CD4-positive, alpha-beta T cell (primary cell): ENCODE measurements around the gene TNK1. TPM values are rescaled to one million over a fixed set of nuclear protein-coding genes. Genes with fewer than 3 reads are reported as not detected.

ENCODE experiments used
- ATAC-seq: fragments of 200-7000 bp; cut with Tn5 transposase; one replicate; pipeline ENCODE4 v1.10.0; 2022; ENCODE audit warnings: mild to moderate bottlenecking; ENCODE audit not compliant: poor library complexity
- CTCF ChIA-PET: fragments of 350-600 bp; sonication (Branson Sonifier 250); formaldehyde crosslinking; loops from one replicate; lab custom pipeline; 2021; ENCODE audit warnings: antibody characterized with exemption, inconsistent platforms; lab: Charles Lee
- POLR2A ChIA-PET: fragments of 350-600 bp; sonication (Branson Sonifier 250); formaldehyde crosslinking; loops from one replicate; lab custom pipeline; 2021; ENCODE audit warnings: antibody characterized with exemption, inconsistent platforms; lab: Charles Lee
- DNase-seq, 14 experiments: peaks; one replicate each; pipeline ENCODE4 v3.0.0-alpha.2; 2013 to 2020; ENCODE audit warnings: mixed read lengths in 2 of 14
- H3K27ac ChIP-seq, 2 donors: one replicate each; pipeline versions ENCODE4 v1.5.1 to v1.7.0; 2013; ENCODE audit warnings: low read length in 2 of 2, low read depth in 1 of 2, mild to moderate bottlenecking in 1 of 2
- H3K27me3 ChIP-seq, 2 experiments: 1 replicate in 1 of 2; 2 replicates in 1 of 2; pipeline versions ENCODE4 v1.6.1 to v1.7.0; 2013; ENCODE audit warnings: low read length in 2 of 2, control low read depth in 1 of 2, mild to moderate bottlenecking in 1 of 2, moderate library complexity in 1 of 2; ENCODE audit not compliant: insufficient read depth in 2 of 2, control insufficient read depth in 1 of 2
- H3K36me3 ChIP-seq: one replicate; pipeline ENCODE4 v1.6.1; 2013; ENCODE audit warnings: low read length, control low read depth; ENCODE audit not compliant: insufficient read depth
- H3K4me1 ChIP-seq: one replicate; pipeline ENCODE4 v1.6.1; 2013; ENCODE audit warnings: low read length, control low read depth; ENCODE audit not compliant: insufficient read depth
- H3K4me3 ChIP-seq: one replicate; pipeline ENCODE4 v1.5.1; 2013; ENCODE audit warnings: mild to moderate bottlenecking, low read length, moderate library complexity
- H3K9me3 ChIP-seq, 2 experiments: 1 replicate in 1 of 2; 2 replicates in 1 of 2; pipeline versions ENCODE4 v1.6.1 to v1.7.0; 2013; ENCODE audit warnings: low read length in 2 of 2, mild to moderate bottlenecking in 2 of 2, control low read depth in 1 of 2, moderate library complexity in 1 of 2; ENCODE audit not compliant: control insufficient read depth in 1 of 2, insufficient read depth in 1 of 2
- H3K27ac Mint-ChIP-seq: one replicate; pipeline ENCODE4 v1.8.0; 2020; ENCODE audit warnings: mixed read lengths
- H3K27me3 Mint-ChIP-seq: one replicate; pipeline ENCODE4 v1.8.0; 2021; ENCODE audit warnings: mixed read lengths
- H3K36me3 Mint-ChIP-seq: one replicate; pipeline ENCODE4 v1.8.0; 2021; ENCODE audit warnings: low read depth, mixed read lengths
- H3K4me1 Mint-ChIP-seq: one replicate; pipeline ENCODE4 v1.8.0; 2021; ENCODE audit warnings: low read depth, mixed read lengths
- H3K4me3 Mint-ChIP-seq: one replicate; pipeline ENCODE4 v1.8.0; 2020; ENCODE audit warnings: mild to moderate bottlenecking, mixed read lengths
- H3K9me3 Mint-ChIP-seq: one replicate; pipeline ENCODE4 v1.8.0; 2020; ENCODE audit warnings: mixed read lengths
- CTCF ChIP-seq: fragments of 200-600 bp; IDR thresholded peaks from one replicate; pipeline ENCODE4 v1.8.0; 2022; ENCODE audit warnings: antibody characterized with exemption, mild to moderate bottlenecking
- intact Hi-C, 2 experiments: fragments of 100-400 bp; cut with DNase I in 1 of 2; cut with micrococcal nuclease in 1 of 2; formaldehyde crosslinking; loops; one replicate each; pipeline versions ENCODE4 v1.15.1 to v1.9.0; 2023 to 2025; cut with DNase I, micrococcal nuclease
- total RNA-seq, 174 experiments: library from RNA in 2 of 174; stranded (reverse) in 2 of 174; gene quantifications; one replicate each; pipeline ENCODE4 v1.2.3 and lab custom pipeline; 2021 to 2026

The TNK1 gene
- total RNA-seq, 2 experiments from 2014 or later = 11.0 to 12.4 TPM

DNA sequence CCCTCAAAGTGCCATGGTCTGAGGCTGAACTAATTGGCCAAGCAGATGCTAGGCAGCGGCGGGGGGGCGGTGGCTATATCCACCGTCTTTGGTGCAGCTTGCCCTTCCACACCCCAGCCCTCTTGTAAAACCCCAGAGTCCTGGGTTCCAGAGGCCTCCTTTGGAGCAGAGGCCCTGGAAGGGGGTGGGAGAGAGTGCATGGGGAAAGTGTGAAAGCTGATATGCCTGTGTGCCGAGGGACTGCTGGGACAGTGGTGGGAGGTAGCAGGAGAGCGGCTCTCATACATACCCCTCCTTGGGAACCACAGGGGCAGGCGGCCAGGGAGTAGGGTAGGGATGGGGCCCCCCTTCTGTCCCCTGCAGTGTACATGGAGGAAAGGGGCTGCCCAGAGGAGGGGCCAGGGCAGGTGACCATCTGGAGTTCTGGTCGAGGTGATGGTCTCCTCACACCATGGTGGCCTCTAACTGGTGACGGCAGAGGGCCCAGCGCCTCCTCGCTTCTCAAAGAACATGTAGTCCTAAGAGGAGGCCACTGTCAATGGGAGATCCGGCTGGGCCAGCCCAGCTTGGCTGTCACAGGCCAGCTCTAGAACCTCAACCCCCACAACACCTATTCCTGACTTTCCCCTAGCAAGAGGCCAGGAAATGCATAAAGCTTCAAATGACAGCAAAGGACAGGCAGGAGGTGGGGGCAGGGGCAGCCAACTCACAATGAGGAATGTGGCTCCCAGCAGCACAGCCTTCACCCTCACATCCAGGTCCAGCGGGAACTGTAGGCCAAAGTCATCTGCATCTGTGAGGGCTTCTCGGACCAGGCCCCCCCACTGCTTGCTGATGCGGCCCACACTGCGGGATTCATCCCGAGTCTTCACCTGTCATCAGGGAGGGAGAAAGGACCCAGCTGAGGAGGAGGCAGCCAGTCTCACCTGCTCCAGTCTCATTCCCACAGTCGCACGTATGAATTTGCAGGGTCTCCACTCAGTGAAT, 9.3 kb downstream of the TNK1 start:
- no peak for ATAC-seq

DNA sequence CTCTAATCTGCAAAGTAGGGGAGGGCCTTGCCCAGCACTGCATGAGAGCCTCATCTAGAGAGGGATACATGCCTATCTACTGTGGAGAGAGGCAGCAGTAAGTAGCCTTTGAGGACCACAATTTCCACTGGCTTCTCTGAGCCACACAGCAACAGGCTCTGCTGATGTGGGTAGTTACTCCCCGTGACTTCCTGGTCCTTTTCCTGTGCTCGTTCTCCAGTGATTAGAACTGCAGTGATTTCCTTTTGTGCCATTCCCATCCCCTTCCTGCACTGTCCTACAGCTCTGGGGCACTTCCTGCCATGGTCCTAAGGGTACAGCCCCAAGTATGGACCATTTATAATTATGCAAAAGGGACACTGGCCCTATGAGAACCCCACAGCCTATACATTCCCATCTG, 10.4 kb downstream of the TNK1 start:
- DNase-seq (no peak), ATAC-seq (no peak)
- Histone ChIP-seq H3K36me3 (peaks cover 55% of the 10 kb centered on the region), H3K27ac (no peak overlapping the region), H3K9me3 (no peaks in the 10 kb centered on the region), H3K4me3 (no peak overlapping the region), H3K4me1 (peaks cover 49% of the 10 kb centered on the region), H3K27me3 (no peaks in the 10 kb centered on the region)
- Mint-ChIP-seq H3K4me1 (peaks cover 36% of the 10 kb centered on the region), H3K27me3 (no peaks in the 10 kb centered on the region), H3K27ac (peak overlapping the region; percentile 75), H3K36me3 (peaks cover 66% of the 10 kb centered on the region), H3K4me3 (peak overlapping the region; percentile 45), H3K9me3 (no peaks in the 10 kb centered on the region)
- POLR2A ChIA-PET = no interaction called here
- TF ChIP-seq CTCF = no peak
- CTCF ChIA-PET = no interaction called here
- intact Hi-C loops = loop anchor here in 1 of 2 experiments (5.0 kb wide), 1 partner anchor 41 kb away; no protein-coding TSS in a partner anchor

More for the DNA sequence above, 9.3 kb downstream of the TNK1 start:
- Histone ChIP-seq H3K4me1 (peaks cover 48% of the 10 kb centered on the region), H3K36me3 (peaks cover 55% of the 10 kb centered on the region), H3K27me3 (no peaks in the 10 kb centered on the region), H3K27ac (no peak overlapping the region), H3K4me3 (no peak overlapping the region), H3K9me3 (no peaks in the 10 kb centered on the region)
- DNase-seq = peak in 1 of 14 experiments; percentile 9
- TF ChIP-seq CTCF = no peak
- POLR2A ChIA-PET = no interaction called here
- no peak overlapping the region for H3K4me3 Mint-ChIP-seq
- H3K27ac Mint-ChIP-seq = peak overlapping the region; percentile 39
- intact Hi-C loops = loop anchor here (5.0 to 10.0 kb wide), 2 partner anchors 42 to 45 kb away; partner anchors contain the start of genes FGF11 (in 1 of the 2) and TMEM102 (in 1 of the 2)
- H3K4me1 Mint-ChIP-seq = peaks cover 31% of the 10 kb centered on the region
- H3K9me3 Mint-ChIP-seq = no peaks in the 10 kb centered on the region
- no peaks in the 10 kb centered on the region for H3K27me3 Mint-ChIP-seq
- CTCF ChIA-PET = no interaction called here
- peaks cover 73% of the 10 kb centered on the region for H3K36me3 Mint-ChIP-seq

GRCh38 chr17:7392696-7393612, 12.1 kb downstream of the TNK1 start:
- Mint-ChIP-seq H3K36me3 (peaks cover 54% of the 10 kb centered on the region), H3K9me3 (no peaks in the 10 kb centered on the region), H3K4me3 (peak overlapping the region; percentile 96), H3K27ac (peak overlapping the region; percentile 94), H3K4me1 (peaks cover 36% of the 10 kb centered on the region), H3K27me3 (no peaks in the 10 kb centered on the region)
- no peaks in the 10 kb centered on the region for H3K27me3 ChIP-seq
- H3K9me3 ChIP-seq = no peaks in the 10 kb centered on the region
- DNase-seq (peak in 1 of 14 experiments; percentile 33), ATAC-seq (no peak)
- intact Hi-C loops = loop anchor here in 1 of 2 experiments (5.0 kb wide), 1 partner anchor 39 kb away; no protein-coding TSS in a partner anchor
- POLR2A ChIA-PET = interaction anchor here (1.0 to 2.9 kb wide), 4 partner anchors 8 to 52 kb away, joined by 4 to 31 read pairs (median 14); partner anchors contain the start of genes CHRNB1, TMEM102 and TMEM256
- peak overlapping the region; percentile 68 to 79 for H3K27ac ChIP-seq
- CTCF ChIA-PET = interaction anchor here (1.1 to 1.8 kb wide), 2 partner anchors 9 to 11 kb away, joined by 8 to 10 read pairs; partner anchors contain the start of gene TMEM256
- peaks cover 49% of the 10 kb centered on the region for H3K4me1 ChIP-seq
- H3K4me3 ChIP-seq = peak overlapping the region; percentile 82
- TF ChIP-seq CTCF = no peak
- H3K36me3 ChIP-seq = peaks cover 48% of the 10 kb centered on the region
